GM12875 (cell line): ENCODE measurements around the gene GALT.

ENCODE experiments used
- H3K4me3 ChIP-seq: one replicate; pipeline ENCODE4 v1.5.1; 2011; ENCODE audit warnings: low read depth, low read length, control low read depth
- TF ChIP-seq, protein P1 (sequence below): IDR thresholded peaks from 2 replicates; pipeline ENCODE4 v1.5.1; 2011; ENCODE audit warnings: low read depth, mild to moderate bottlenecking, control low read depth, inconsistent platforms, low read length, moderate library complexity, borderline replicate concordance; ENCODE audit not compliant: insufficient read depth

GALT gene

DNA sequence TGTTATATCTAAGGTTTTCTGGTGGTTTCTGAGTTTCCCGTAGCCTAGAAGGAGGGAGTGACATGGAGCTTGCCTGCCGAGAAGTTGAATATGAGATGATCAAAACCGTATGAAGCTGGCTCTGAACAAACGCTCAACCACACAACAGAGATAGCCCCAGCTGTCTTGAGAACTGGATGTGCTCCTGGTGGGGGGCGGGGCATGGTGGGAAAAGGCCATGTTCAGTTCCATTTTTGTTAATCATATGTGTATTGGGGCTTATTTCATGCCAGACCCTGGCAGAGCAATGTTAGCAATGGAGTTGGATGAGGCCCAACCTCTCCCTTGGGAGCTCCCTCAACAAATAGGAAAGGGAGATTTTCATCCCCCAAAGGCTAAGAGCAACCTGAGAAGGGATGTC, 39.8 kb downstream of the GALT start:
- H3K4me3 ChIP-seq: no peak overlapping the region
- TF ChIP-seq, protein P1, sequence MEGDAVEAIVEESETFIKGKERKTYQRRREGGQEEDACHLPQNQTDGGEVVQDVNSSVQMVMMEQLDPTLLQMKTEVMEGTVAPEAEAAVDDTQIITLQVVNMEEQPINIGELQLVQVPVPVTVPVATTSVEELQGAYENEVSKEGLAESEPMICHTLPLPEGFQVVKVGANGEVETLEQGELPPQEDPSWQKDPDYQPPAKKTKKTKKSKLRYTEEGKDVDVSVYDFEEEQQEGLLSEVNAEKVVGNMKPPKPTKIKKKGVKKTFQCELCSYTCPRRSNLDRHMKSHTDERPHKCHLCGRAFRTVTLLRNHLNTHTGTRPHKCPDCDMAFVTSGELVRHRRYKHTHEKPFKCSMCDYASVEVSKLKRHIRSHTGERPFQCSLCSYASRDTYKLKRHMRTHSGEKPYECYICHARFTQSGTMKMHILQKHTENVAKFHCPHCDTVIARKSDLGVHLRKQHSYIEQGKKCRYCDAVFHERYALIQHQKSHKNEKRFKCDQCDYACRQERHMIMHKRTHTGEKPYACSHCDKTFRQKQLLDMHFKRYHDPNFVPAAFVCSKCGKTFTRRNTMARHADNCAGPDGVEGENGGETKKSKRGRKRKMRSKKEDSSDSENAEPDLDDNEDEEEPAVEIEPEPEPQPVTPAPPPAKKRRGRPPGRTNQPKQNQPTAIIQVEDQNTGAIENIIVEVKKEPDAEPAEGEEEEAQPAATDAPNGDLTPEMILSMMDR: no peak

DNA sequence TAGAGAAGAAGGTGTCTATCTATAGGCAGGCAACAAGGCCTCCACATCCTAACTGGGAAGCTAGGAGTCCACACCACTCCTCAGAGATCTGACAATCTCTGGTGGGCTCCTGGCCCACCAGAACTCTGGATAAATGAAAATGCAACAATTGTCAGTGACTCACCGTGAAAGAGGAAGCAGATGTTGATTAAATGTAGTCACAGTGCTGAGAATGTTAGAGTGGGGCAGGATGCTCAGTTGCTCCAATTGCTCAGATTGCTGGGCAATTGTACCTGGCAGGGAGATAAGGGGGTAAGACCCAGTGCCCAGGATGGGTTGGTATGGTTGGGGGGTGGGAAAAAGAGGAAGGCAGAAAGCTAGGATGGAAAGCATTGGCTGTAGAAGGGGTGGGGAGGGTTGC, 40.3 kb downstream of the GALT start:
- TF ChIP-seq, protein P1: no peak
- no peak overlapping the region for H3K4me3 ChIP-seq

DNA sequence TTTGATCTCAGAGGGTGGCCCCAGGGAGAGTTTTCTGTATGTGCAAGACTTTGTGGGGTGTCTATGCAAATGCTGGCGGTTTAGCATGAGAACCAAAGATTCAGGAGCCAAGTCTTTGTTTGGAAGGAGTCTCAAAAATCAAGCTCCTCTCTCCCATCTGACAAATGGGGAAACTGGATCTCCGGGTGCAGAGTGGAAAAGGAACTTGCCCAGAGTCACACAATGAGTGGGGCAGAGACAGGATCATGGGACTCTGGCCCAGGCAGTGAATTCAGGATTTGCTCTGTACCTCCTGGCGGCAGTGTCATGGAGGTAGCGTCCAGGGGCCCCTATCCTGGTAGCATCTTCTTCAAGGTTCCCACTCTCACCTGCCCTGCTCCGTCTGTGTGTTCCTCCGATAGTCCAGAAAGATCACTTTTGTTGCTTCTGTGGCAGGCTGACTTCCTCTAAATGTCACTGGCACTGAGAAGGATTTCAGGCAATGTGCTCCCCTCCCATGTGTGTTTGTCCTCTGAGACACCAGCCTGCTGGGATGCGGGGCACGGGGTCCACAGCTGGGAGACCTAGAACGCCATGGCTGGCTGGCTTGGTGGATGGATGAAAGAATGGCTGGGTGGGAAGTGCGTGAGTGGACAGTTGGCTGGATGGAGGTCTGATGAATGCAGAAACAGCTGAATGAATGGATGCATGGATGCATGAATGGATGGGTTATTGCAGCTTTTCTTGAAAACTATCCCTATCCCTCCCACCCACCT, 41.0 kb downstream of the GALT start:
- H3K4me3 ChIP-seq: no peak overlapping the region
- TF ChIP-seq, protein P1: no peak

DNA sequence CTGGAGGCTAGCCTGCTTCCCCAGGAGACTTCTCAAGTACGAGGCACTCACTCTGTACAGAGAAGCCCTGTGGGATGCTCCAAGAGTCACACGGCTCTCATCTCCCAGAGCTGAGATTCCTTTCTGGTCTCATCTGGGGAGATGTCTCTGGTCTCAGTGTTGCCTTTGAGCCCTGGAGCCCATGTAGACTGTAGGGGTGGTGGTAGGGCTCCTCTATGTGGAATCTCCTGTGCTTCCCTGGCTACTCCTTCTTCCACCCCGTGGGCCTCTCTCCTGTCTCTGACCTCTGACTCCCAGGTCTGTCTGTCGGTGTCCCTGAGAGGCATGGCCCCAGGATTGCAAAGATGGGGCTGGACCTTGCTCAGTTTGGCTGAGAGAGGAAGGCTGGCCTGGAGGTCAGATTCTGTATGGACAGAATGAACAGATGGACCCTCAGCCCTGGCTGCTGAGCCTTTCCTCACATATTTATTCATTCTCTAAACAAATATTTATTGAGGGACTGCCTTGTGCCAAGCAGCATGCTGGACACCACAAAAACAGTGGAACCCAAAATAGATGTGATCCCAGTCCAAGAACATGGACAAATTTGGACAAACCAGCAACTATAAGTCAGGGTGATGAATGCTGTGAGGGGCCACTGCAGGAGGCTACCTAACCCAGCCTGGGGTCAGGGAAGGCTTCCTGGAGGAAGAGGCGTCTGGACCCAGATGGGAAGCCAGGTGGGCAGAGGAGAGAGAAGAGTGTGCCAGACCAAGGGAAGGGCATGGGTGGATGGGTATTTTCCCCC, 42.0 kb downstream of the GALT start:
- H3K4me3 ChIP-seq: no peak overlapping the region
- TF ChIP-seq, protein P1: no peak

DNA sequence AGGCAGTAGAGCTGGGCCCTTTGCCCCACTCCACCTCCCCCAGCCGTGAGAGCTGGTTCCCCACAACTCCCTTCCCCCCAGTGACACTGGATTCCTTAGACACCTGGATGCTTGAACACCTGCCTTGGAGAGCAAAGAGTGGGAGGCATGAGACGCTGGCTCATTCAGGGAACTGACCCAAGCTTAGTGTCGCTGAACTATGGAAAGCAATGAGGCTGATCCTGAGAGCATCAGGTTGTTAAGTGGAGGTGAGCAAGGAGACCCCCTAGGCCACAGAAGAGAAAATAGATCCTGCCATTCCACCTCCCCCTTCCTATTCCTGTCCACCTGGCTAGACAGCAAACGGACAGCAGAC, 42.6 kb downstream of the GALT start:
- no peak overlapping the region for H3K4me3 ChIP-seq
- TF ChIP-seq, protein P1: no peak

DNA sequence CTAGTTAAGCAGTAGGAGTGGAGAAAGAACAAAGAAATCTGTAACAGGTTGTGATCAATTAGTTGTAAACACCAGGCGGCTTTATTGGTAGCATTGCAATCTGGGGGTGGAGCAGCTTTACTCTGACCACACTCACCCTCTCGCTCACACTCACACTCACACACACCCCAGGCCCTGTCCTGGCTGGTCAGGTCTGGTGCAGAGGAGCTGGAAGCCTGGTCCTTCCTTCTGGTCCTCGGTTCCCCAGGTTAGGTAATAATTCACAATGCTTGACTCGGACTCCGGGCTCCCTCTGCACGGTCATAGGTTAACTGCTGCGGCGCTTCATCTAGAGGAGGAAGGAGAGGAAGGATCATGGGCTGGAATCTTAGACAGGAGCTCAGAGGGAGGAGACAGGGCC, 43.0 kb downstream of the GALT start:
- TF ChIP-seq, protein P1: no peak
- H3K4me3 ChIP-seq: no peak overlapping the region
